ENCODE data around the gene ZNF597. TPM values are rescaled to one million over a fixed set of nuclear protein-coding genes. Genes with fewer than 3 reads are reported as not detected.

The ZNF597 gene
- total RNA-seq, 1 experiment from 2014 or later = not detected

DNA sequence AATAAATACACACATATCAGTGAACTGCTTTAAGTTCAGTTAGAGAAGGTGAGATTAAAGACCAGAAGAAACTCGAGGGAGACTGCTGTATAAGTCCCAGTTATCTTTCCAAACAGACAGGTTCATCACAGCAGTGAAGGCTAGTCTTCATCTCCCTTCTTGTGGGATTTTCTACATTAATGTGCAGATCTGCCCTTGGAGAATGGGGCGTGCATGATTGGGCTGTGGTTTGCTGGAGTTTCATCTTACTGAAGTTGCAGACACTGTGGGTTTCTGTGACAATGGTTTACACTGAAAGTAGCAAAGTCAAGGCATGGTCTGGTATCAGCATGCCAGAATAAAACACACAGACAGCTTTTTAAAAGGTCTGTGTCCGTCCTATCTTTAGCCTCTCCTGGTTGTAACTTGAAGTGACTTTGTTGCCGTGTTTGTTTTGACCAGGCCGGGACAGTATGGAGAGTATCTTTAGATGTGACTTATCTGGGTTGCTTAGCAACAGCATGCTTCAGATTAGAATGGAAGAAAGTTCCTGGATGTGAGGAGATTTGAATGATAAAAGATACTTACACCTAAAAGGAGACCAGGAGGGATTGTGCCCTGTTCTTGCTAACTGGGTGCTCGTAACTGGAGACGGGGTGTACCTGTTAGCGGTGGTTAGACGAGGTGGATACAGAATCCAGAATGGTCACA lies 16.2 kb upstream of the ZNF597 start:
- no peak overlapping the region for H3K27ac ChIP-seq (ENCODE audit: low read length)
- no peaks in the 10 kb centered on the region for H3K27me3 ChIP-seq (ENCODE audit: low read length)
- peak overlapping the region; percentile 93 for H3K4me3 ChIP-seq (ENCODE audit: low read length)
- no peak overlapping the region; the same call in 1 of the 2 replicates for H2AFZ ChIP-seq (ENCODE audit: low read length)
- peak; percentile 3 for DNase-seq
- ATAC-seq = no peak
- H4K20me1 ChIP-seq (ENCODE audit: low read length) = peaks cover 8% of the 10 kb centered on the region
- intact Hi-C loops (cut with micrococcal nuclease) = loop anchor here (2.0 kb wide), 1 partner anchor 59 kb away; the partner anchor contains the start of genes ZNF174 and ZSCAN32
- peak overlapping the region; percentile 90; the same call in 1 of the 2 replicates for H3K9ac ChIP-seq (ENCODE audit: low read length)
- H3K4me2 ChIP-seq (ENCODE audit: low read length) = peak overlapping the region; percentile 98
- no peaks in the 10 kb centered on the region for H3K9me3 ChIP-seq (ENCODE audit: low read length)
- peaks cover 23% of the 10 kb centered on the region for H3K4me1 ChIP-seq (ENCODE audit: insufficient read depth, low read length)
- H3K36me3 ChIP-seq (ENCODE audit: low read depth, low read length) = no peaks in the 10 kb centered on the region
- BruUV-seq (replicated peaks) = no TSS peak
- TF ChIP-seq, protein P1, sequence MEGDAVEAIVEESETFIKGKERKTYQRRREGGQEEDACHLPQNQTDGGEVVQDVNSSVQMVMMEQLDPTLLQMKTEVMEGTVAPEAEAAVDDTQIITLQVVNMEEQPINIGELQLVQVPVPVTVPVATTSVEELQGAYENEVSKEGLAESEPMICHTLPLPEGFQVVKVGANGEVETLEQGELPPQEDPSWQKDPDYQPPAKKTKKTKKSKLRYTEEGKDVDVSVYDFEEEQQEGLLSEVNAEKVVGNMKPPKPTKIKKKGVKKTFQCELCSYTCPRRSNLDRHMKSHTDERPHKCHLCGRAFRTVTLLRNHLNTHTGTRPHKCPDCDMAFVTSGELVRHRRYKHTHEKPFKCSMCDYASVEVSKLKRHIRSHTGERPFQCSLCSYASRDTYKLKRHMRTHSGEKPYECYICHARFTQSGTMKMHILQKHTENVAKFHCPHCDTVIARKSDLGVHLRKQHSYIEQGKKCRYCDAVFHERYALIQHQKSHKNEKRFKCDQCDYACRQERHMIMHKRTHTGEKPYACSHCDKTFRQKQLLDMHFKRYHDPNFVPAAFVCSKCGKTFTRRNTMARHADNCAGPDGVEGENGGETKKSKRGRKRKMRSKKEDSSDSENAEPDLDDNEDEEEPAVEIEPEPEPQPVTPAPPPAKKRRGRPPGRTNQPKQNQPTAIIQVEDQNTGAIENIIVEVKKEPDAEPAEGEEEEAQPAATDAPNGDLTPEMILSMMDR (conservative IDR thresholded peaks at IDR 0.05; ENCODE audit: low read depth, low read length) = no peak
- no peak for TF ChIP-seq EZH2phosphoT487 (IDR thresholded peaks at IDR 0.05; ENCODE audit: borderline replicate concordance, low read length)
- no peak for TF ChIP-seq EZH2 (IDR thresholded peaks at IDR 0.05; ENCODE audit: low read length, unreplicated experiment)
- peaks cover 67% of the 10 kb centered on the region for H3K79me2 ChIP-seq (ENCODE audit: low read length)
- no peaks in the 10 kb centered on the region for H3F3A ChIP-seq (ENCODE audit: low read length, unreplicated experiment)
- no peaks in the 10 kb centered on the region for H3K9me2 ChIP-seq (replicated peaks; ENCODE audit: low read length)
- CTCF ChIA-PET = no interaction called here
- POLR2A ChIA-PET (ENCODE audit: unreplicated experiment) = no interaction called here

DNA sequence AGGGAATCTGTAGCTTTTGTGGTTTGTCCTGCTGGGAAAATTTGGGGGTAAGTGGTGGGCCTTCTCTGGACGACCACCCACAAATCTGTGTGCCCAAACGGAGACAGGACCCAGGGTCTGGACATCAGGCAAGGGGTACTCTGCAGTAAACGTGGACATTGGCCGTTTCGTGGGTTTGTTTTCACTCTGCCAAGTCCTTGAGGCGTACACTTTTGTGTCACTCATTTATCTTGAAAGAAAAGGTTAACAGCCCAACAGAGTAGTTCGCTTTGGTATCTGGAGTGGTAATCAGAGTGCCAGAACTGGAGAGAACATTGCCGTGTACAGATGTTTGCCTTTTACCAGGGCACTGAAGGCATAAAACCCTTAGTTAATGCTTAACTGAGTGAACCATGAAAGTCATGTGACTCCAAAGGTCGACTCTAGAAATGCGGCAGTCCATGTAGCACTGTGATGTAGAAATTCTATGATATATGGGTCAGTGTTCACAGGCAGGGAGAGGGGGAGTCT lies 15.6 kb upstream of the ZNF597 start:
- Histone ChIP-seq H3K9me3 (ENCODE audit: low read length) (no peaks in the 10 kb centered on the region), H3K79me2 (ENCODE audit: low read length) (peaks cover 62% of the 10 kb centered on the region), H3K27ac (ENCODE audit: low read length) (no peak overlapping the region), H3K9ac (ENCODE audit: low read length) (peak overlapping the region; percentile 90), H4K20me1 (ENCODE audit: low read length) (peaks cover 8% of the 10 kb centered on the region), H3K4me1 (ENCODE audit: insufficient read depth, low read length) (peaks cover 23% of the 10 kb centered on the region), H3K27me3 (ENCODE audit: low read length) (no peaks in the 10 kb centered on the region), H2AFZ (ENCODE audit: low read length) (peak overlapping the region; percentile 60), H3K4me3 (ENCODE audit: low read length) (peak overlapping the region; percentile 93), H3K9me2 (replicated peaks; ENCODE audit: low read length) (no peaks in the 10 kb centered on the region), H3K4me2 (ENCODE audit: low read length) (peak overlapping the region; percentile 98), H3K36me3 (ENCODE audit: low read depth, low read length) (no peaks in the 10 kb centered on the region), H3F3A (ENCODE audit: low read length, unreplicated experiment) (no peaks in the 10 kb centered on the region)
- DNase-seq = peak; percentile 17
- no peak for ATAC-seq
- intact Hi-C loops (cut with micrococcal nuclease) = loop anchor here (2.0 kb wide), 1 partner anchor 58 kb away; the partner anchor contains the start of genes ZNF174 and ZSCAN32
- TF ChIP-seq, protein P1 (conservative IDR thresholded peaks at IDR 0.05; ENCODE audit: low read depth, low read length) = no peak
- TF ChIP-seq EZH2 (IDR thresholded peaks at IDR 0.05; ENCODE audit: low read length, unreplicated experiment) = no peak
- no peak for TF ChIP-seq EZH2phosphoT487 (IDR thresholded peaks at IDR 0.05; ENCODE audit: borderline replicate concordance, low read length)
- BruUV-seq (replicated peaks) = no TSS peak
- ChIA-PET CTCF (no interaction called here), POLR2A (ENCODE audit: unreplicated experiment) (no interaction called here)

Measured in PC-3 (cell line).